ENCODE results near the gene KNSTRN.

KNSTRN gene

DNA sequence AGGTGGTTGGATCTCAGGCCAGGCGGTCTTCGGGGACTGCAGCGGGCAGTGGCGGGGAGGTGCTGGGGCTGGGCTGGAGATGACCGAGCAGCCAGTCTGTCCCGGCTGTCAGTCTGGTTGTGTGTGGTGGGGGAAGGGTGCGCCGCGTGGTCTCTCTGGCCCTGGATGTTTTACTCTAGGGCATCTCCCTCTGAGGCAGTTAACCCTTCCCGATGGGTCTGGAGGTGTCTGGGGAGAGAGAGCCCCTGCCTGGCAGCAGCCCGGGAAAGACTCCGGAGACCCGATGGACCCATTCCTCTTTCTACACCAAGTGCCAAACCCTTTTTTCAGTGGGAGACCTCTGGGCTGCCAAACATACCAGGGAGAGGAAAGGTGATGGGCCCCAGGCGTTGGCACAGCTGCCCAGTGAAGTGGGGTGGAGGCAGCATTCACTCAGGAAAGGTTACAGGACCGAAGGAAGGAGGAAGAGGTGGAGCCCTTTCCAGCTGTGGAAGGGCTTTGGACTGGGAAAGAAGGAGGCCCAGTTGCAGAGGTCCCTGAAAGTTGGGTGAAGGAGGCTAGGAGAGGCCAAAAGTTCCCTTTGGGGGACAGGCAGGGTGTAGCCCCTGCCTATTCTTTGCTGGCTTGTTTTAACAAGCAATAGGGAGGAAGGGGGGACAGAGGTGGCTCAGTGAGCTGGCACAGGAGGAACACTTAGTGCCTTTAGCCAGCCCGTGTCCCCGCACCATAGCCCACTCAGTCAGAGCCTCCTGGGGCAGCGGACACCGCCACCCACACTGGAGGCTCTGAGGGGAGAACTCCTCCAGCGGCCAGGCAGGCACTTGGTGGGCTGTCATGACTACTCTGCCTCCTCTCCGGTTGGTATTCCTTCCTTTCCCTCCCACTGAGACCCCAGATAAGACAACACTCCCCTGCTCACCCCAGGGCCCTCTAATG, 55.5 kb downstream of the KNSTRN start:
- Mint-ChIP-seq H3K4me1 (peaks cover 60% of the 10 kb centered on the region), H3K9me3 (no peaks in the 10 kb centered on the region), H3K4me3 (peak overlapping the region; percentile 88), H3K36me3 (ENCODE audit: low read depth) (no peaks in the 10 kb centered on the region), H3K27me3 (ENCODE audit: low read depth, poor library complexity) (peaks cover 45% of the 10 kb centered on the region), H3K27ac (no peak overlapping the region)
- no peak for DNase-seq
- TF ChIP-seq, protein P1, sequence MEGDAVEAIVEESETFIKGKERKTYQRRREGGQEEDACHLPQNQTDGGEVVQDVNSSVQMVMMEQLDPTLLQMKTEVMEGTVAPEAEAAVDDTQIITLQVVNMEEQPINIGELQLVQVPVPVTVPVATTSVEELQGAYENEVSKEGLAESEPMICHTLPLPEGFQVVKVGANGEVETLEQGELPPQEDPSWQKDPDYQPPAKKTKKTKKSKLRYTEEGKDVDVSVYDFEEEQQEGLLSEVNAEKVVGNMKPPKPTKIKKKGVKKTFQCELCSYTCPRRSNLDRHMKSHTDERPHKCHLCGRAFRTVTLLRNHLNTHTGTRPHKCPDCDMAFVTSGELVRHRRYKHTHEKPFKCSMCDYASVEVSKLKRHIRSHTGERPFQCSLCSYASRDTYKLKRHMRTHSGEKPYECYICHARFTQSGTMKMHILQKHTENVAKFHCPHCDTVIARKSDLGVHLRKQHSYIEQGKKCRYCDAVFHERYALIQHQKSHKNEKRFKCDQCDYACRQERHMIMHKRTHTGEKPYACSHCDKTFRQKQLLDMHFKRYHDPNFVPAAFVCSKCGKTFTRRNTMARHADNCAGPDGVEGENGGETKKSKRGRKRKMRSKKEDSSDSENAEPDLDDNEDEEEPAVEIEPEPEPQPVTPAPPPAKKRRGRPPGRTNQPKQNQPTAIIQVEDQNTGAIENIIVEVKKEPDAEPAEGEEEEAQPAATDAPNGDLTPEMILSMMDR (IDR thresholded peaks at IDR 0.05), result no peak

DNA sequence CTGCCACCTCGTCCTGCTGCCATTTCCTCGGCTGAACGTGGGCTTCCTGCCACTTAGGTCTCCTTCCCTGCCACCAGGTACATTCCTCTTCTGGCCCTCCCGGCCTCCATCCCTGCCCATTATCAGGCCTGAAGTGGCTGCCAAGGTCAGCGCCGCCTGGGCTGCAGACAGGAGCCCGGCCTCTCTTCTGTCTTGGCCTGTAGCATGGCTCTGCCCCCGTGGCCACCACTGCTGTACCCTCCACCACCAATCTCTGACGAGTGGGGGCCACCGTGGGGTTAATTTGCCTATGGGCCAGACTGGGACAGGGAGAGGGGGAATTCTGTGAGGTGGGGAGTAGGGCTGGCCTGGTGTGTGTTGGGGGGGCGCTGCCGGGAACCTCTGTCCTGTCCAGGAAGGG, 56.2 kb downstream of the KNSTRN start:
- TF ChIP-seq, protein P1 (IDR thresholded peaks at IDR 0.05), result no peak
- peaks cover 39% of the 10 kb centered on the region for H3K27me3 Mint-ChIP-seq (ENCODE audit: low read depth, poor library complexity)
- no peak for DNase-seq
- H3K9me3 Mint-ChIP-seq, result no peaks in the 10 kb centered on the region
- peak overlapping the region; percentile 63 for H3K4me3 Mint-ChIP-seq
- H3K27ac Mint-ChIP-seq, result no peak overlapping the region
- H3K36me3 Mint-ChIP-seq (ENCODE audit: low read depth), result no peaks in the 10 kb centered on the region
- H3K4me1 Mint-ChIP-seq, result peaks cover 67% of the 10 kb centered on the region

DNA sequence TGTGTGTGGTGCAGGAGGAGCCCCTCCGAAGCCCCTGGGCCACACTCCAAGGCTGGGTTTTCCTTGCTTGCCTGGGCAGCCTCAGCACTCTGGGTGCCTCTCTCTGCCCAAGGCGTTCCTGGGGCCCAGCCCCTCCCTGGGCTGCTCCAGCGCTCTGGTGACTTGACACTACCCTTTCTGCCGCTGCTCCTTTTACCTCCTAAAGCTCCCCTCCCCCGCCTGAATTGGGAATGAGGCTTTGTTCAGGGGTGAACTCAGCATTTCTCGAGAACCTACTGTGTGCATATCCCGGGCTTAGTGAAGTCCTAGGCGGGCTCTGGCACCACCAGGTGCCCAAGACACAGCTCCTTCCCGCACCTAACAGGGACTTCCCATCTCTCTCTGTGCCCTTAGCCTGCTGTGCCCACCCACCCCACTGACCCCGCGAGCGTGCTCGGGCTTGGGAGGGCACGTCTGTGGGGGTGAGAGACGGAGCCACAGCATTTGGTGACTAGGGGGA, 57.0 kb downstream of the KNSTRN start:
- TF ChIP-seq, protein P1 (IDR thresholded peaks at IDR 0.05), result no peak
- Mint-ChIP-seq H3K9me3 (no peaks in the 10 kb centered on the region), H3K36me3 (ENCODE audit: low read depth) (no peaks in the 10 kb centered on the region), H3K27ac (peak overlapping the region; percentile 68), H3K4me1 (peaks cover 75% of the 10 kb centered on the region), H3K4me3 (peak overlapping the region; percentile 86), H3K27me3 (ENCODE audit: low read depth, poor library complexity) (peaks cover 31% of the 10 kb centered on the region)
- DNase-seq, result peak; percentile 47

DNA sequence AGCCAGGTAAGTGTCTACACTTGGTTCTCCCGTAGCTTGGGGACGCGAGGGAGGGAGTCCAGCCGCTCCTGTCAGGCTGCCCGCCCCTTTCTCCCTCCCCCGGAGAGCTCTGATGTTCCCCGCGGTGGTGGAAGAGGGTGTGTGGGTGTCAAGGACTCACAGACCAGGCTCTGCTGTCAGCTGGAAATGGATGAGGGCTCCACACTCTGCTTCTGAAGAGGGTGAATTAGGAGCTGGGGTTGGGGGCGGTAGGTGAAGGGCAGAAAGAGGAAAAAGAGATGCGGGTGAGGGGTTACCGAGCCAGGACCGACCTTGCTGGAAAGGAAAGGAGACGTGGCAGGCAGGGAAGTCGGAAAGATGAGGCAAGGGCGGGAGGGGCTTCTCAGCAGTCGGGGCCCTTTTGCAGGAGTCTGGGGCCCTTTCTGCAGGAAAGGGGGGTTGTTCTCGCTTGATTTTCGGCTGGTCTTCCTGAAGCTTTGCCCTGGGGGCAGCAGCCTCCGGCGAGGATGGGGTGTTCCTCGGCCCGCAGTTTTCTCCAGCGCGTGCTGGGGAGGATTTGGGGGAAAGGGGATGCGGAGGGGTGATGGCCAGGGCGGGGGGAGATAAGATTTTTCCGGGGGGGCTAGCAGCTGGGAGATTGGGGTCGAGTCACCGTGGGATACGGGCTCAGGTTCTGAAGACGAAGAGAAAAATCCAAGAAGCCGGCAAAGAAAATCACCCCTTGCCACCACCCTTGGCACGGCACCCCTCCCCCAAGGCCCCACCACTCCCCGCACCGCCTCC, 57.6 kb downstream of the KNSTRN start:
- TF ChIP-seq, protein P1 (IDR thresholded peaks at IDR 0.05), result no peak
- H3K27ac Mint-ChIP-seq, result peak overlapping the region; percentile 80
- peaks cover 78% of the 10 kb centered on the region for H3K4me1 Mint-ChIP-seq
- no peaks in the 10 kb centered on the region for H3K9me3 Mint-ChIP-seq
- DNase-seq, result peak; percentile 54
- H3K36me3 Mint-ChIP-seq (ENCODE audit: low read depth), result no peaks in the 10 kb centered on the region
- H3K27me3 Mint-ChIP-seq (ENCODE audit: low read depth, poor library complexity), result peaks cover 25% of the 10 kb centered on the region
- peak overlapping the region; percentile 86 for H3K4me3 Mint-ChIP-seq

DNA sequence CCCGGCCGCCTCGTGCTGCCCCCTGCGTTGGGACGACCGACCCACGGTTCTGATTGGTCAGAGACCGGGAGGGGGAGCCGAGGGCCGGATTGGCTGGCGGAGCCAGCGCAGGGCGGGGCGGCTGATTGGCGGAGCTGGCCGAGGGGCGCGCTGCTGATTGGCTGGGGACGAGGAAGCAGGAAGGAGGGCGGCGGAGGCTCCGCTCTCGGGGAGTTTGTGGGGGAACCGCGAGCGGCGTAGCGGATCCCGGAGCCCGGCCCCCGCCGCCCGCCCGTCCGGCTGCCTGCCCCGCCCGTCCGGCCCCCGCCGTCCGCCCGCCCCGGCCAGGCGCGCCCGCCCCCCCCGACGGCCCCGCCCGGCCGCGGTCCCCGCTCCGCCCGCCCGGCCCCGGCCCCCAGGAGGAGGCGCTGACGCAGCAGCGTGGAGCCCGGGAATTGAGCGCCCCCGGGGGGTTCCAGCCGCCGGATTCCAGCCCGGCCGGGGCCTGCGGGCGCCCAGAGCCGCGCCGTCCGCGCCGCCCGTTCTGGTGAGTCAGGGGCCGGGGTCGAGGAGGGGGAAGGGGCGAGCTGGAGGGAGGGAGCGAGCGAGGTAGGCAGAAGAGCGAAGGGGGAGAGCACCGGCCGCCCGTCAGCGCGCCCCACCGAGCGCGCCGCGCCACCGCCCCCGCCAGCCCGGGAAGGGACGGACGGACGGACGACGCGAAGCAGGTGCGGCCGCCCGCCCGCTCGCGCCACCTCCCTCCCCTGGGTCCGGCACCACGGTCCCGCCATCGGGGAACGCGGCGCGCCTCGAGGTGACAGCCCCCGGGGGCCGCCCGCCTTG, 58.4 kb downstream of the KNSTRN start, which contains the start of gene BAHD1:
BAHD1 (plus strand) TSS at position 211 of the 822 bp plus-strand sequence. CDS start 17,512 bp downstream, outside the sequence.
- Mint-ChIP-seq H3K27ac (peak within 1 kb of the TSS; percentile 80), H3K4me3 (peak within 1 kb of the TSS; percentile 91), H3K4me1 (peaks cover 78% of the 10 kb centered on the region)

More for the DNA sequence above, 58.4 kb downstream of the KNSTRN start, which contains the start of gene BAHD1:
- no peaks in the 10 kb centered on the region for H3K9me3 Mint-ChIP-seq
- no peaks in the 10 kb centered on the region for H3K36me3 Mint-ChIP-seq (ENCODE audit: low read depth)
- TF ChIP-seq, protein P1 (IDR thresholded peaks at IDR 0.05), result no peak
- H3K27me3 Mint-ChIP-seq (ENCODE audit: low read depth, poor library complexity), result peaks cover 17% of the 10 kb centered on the region
- peak; percentile 96 for DNase-seq
